IMR-90 (cell line): ENCODE measurements around the gene LEP. TPM values are rescaled to one million over a fixed set of nuclear protein-coding genes. Genes with fewer than 3 reads are reported as not detected.

Source experiments
- ATAC-seq: fragments of 200-7000 bp; cut with Tn5 transposase; 2 replicates; pipeline ENCODE4 v1.9.1; 2020; ENCODE audit warnings: low read depth, mild to moderate bottlenecking, moderate library complexity
- BruUV-seq: library from RNA; stranded (reverse); fragments of 400-500 nt; replicated peaks from 2 replicates; lab custom pipeline; 2021; lab: Mats Ljungman, UMichigan
- CTCF ChIA-PET: fragments of 300-600 bp; formaldehyde crosslinking; extraction: SDS; loops from one replicate; lab custom pipeline; 2021; ENCODE audit warnings: antibody characterized with exemption; lab: Yijun Ruan, JAX
- POLR2A ChIA-PET: fragments of 300-600 bp; sonication (Branson Sonifier 250); formaldehyde crosslinking; loops from one replicate; lab custom pipeline; 2022; ENCODE audit warnings: antibody characterized with exemption; ENCODE audit not compliant: unreplicated experiment; lab: Charles Lee
- DNase-seq: peaks from one replicate; pipeline ENCODE4 v3.0.0; 2013
- H2AFZ ChIP-seq: replicated peaks from 2 replicates; pipeline ENCODE3; 2013; ENCODE audit warnings: low read length, mild to moderate bottlenecking; ENCODE audit not compliant: poor library complexity
- H2AK5ac ChIP-seq: 2 replicates; pipeline ENCODE4 v1.6.1; 2013; ENCODE audit warnings: low read depth, low read length, inconsistent platforms
- H2AK9ac ChIP-seq: replicated peaks from 2 replicates; pipeline ENCODE3; 2013; ENCODE audit warnings: mild to moderate bottlenecking, low read depth, low read length, moderate library complexity; ENCODE audit not compliant: poor library complexity
- H2BK120ac ChIP-seq: 2 replicates; pipeline ENCODE4 v1.6.1; 2013; ENCODE audit warnings: low read depth, low read length, inconsistent platforms
- H2BK15ac ChIP-seq: 3 replicates; pipeline ENCODE4 v1.6.1; 2013; ENCODE audit warnings: low read depth, low read length, inconsistent platforms
- H2BK20ac ChIP-seq: 2 replicates; pipeline ENCODE4 v1.6.1; 2013; ENCODE audit warnings: low read depth, mild to moderate bottlenecking, inconsistent platforms, low read length, moderate library complexity
- H2BK5ac ChIP-seq: 2 replicates; pipeline ENCODE4 v1.6.1; 2013; ENCODE audit warnings: mild to moderate bottlenecking, low read depth, low read length, inconsistent platforms; ENCODE audit not compliant: poor library complexity, severe bottlenecking
- H3K14ac ChIP-seq: replicated peaks from 2 replicates; pipeline ENCODE4 v1.6.1; 2013; ENCODE audit warnings: low read depth, low read length, inconsistent platforms
- H3K18ac ChIP-seq: 2 replicates; pipeline ENCODE4 v1.6.1; 2013; ENCODE audit warnings: low read depth, low read length, control low read depth
- H3K23ac ChIP-seq: 2 replicates; pipeline ENCODE4 v1.6.1; 2013; ENCODE audit warnings: low read depth, low read length, inconsistent platforms
- H3K27ac ChIP-seq: 2 replicates; pipeline ENCODE4 v1.5.1; 2013; ENCODE audit warnings: mild to moderate bottlenecking, control low read depth, low read length; ENCODE audit not compliant: insufficient read depth
- H3K27me3 ChIP-seq: 2 replicates; pipeline ENCODE4 v1.6.1; 2013; ENCODE audit warnings: low read length; ENCODE audit not compliant: control insufficient read depth, insufficient read depth
- H3K36me3 ChIP-seq: 2 replicates; pipeline ENCODE4 v1.6.1; 2013; ENCODE audit warnings: low read length, mixed read lengths; ENCODE audit not compliant: control insufficient read depth, insufficient read depth
- H3K4ac ChIP-seq: 2 replicates; pipeline ENCODE4 v1.6.1; 2013; ENCODE audit warnings: low read depth, low read length, inconsistent platforms
- H3K4me1 ChIP-seq: 2 replicates; pipeline ENCODE4 v1.6.1; 2013; ENCODE audit warnings: low read length, mixed read lengths; ENCODE audit not compliant: control insufficient read depth, insufficient read depth
- H3K4me2 ChIP-seq: 2 replicates; pipeline ENCODE4 v1.6.1; 2013; ENCODE audit warnings: low read depth, mild to moderate bottlenecking, control low read depth, low read length, moderate library complexity
- H3K4me3 ChIP-seq: 2 replicates; pipeline ENCODE4 v1.5.1; 2013; ENCODE audit warnings: low read depth, mild to moderate bottlenecking, control low read depth, low read length, moderate library complexity; ENCODE audit not compliant: insufficient read depth
- H3K56ac ChIP-seq: 2 replicates; pipeline ENCODE4 v1.6.1; 2013; ENCODE audit warnings: low read length, inconsistent platforms; ENCODE audit not compliant: insufficient read depth; ENCODE audit errors: extremely low read depth
- H3K79me1 ChIP-seq, 2 experiments: 2 replicates each; pipeline ENCODE4 v1.6.1; 2013; ENCODE audit warnings: low read length in 2 of 2, inconsistent platforms in 1 of 2, low read depth in 1 of 2
- H3K9ac ChIP-seq: 2 replicates; pipeline ENCODE4 v1.6.1; 2013; ENCODE audit warnings: low read depth, low read length, control low read depth
- H3K9me1 ChIP-seq: 2 replicates; pipeline ENCODE4 v1.6.1; 2013; ENCODE audit warnings: low read length, inconsistent platforms; ENCODE audit not compliant: insufficient read depth
- H3K9me3 ChIP-seq: 2 replicates; pipeline ENCODE4 v1.6.1; 2013; ENCODE audit warnings: low read length; ENCODE audit not compliant: control insufficient read depth, insufficient read depth
- H4K20me1 ChIP-seq: 2 replicates; pipeline ENCODE4 v1.6.1; 2013; ENCODE audit warnings: low read length, inconsistent platforms; ENCODE audit not compliant: insufficient read depth
- H4K5ac ChIP-seq: 2 replicates; pipeline ENCODE4 v1.6.1; 2013; ENCODE audit warnings: mild to moderate bottlenecking, low read depth, low read length, control low read depth
- H4K8ac ChIP-seq, 2 experiments: 2 replicates each; pipeline ENCODE4 v1.6.1; 2013; ENCODE audit warnings: low read depth in 2 of 2, low read length in 2 of 2, control low read depth in 1 of 2, inconsistent platforms in 1 of 2
- H4K91ac ChIP-seq: 2 replicates; pipeline ENCODE4 v1.6.1; 2013; ENCODE audit warnings: low read depth, low read length, inconsistent platforms; ENCODE audit not compliant: insufficient read depth
- BHLHE40 ChIP-seq: fragments of 150-350 bp; IDR thresholded peaks from 2 replicates; pipeline ENCODE4 v1.6.1; 2016; ENCODE audit warnings: mild to moderate bottlenecking, low read depth, low read length
- CEBPB ChIP-seq: IDR thresholded peaks from 2 replicates; pipeline ENCODE4 v1.6.1; 2012; ENCODE audit warnings: low read depth, low read length, improper control_type of control experiment
- CHD1 ChIP-seq: IDR thresholded peaks from 2 replicates; pipeline ENCODE4 v1.6.1; 2012; ENCODE audit warnings: low read depth, low read length, improper control_type of control experiment
- FOS ChIP-seq: fragments of 150-350 bp; IDR thresholded peaks from 2 replicates; pipeline ENCODE4 v1.6.1; 2016; ENCODE audit warnings: low read depth, low read length
- MAFK ChIP-seq: IDR thresholded peaks from 2 replicates; pipeline ENCODE4 v1.6.1; 2012; ENCODE audit warnings: low read depth, low read length, improper control_type of control experiment
- MAZ ChIP-seq: IDR thresholded peaks from 2 replicates; pipeline ENCODE4 v1.6.1; 2012; ENCODE audit warnings: low read depth, mild to moderate bottlenecking, low read length, improper control_type of control experiment, moderate library complexity, borderline replicate concordance
- MXI1 ChIP-seq: IDR thresholded peaks from 2 replicates; pipeline ENCODE4 v1.6.1; 2012; ENCODE audit warnings: low read depth, mild to moderate bottlenecking, low read length, moderate library complexity, borderline replicate concordance
- NFE2L2 ChIP-seq: fragments of 150-350 bp; IDR thresholded peaks from 2 replicates; pipeline ENCODE4 v1.6.1; 2016; ENCODE audit warnings: low read depth, mild to moderate bottlenecking, low read length
- POLR2A ChIP-seq: IDR thresholded peaks from 2 replicates; pipeline ENCODE4 v1.6.1; 2012; ENCODE audit warnings: mild to moderate bottlenecking, low read depth, low read length
- RAD21 ChIP-seq: IDR thresholded peaks from 2 replicates; pipeline ENCODE4 v1.6.1; 2012; ENCODE audit warnings: low read length, improper control_type of control experiment
- RCOR1 ChIP-seq: IDR thresholded peaks from 2 replicates; pipeline ENCODE4 v1.6.1; 2012; ENCODE audit warnings: mild to moderate bottlenecking, low read length, improper control_type of control experiment; ENCODE audit not compliant: insufficient replicate concordance
- RFX5 ChIP-seq: IDR thresholded peaks from 2 replicates; pipeline ENCODE4 v1.8.0; 2012; ENCODE audit warnings: low read depth, mild to moderate bottlenecking, low read length, moderate library complexity
- SMC3 ChIP-seq: fragments of 150-350 bp; IDR thresholded peaks from 2 replicates; pipeline ENCODE4 v1.6.1; 2016; ENCODE audit warnings: low read depth, mild to moderate bottlenecking, antibody characterized with exemption, low read length, moderate library complexity
- WGBS, 2 experiments: methylation state at CpG; one replicate each; pipeline versions ENCODE4 v1.1.5 to v1.1.7; 2013; ENCODE audit warnings: missing lambda C conversion rate in 2 of 2; ENCODE audit not compliant: insufficient read length in 1 of 2; ENCODE audit errors: extremely low coverage in 2 of 2; 5-methylcytosine and 5-hydroxymethylcytosine counted together
- dilution Hi-C: fragments of 300-500 bp; cut with HindIII; formaldehyde crosslinking; loops from one replicate; pipeline ENCODE4 v1.14.3; 2018; ENCODE audit warnings: low sequenced_read_pairs; ENCODE audit not compliant: unreplicated experiment
- in situ Hi-C: fragments of 300-500 bp; cut with MboI; formaldehyde crosslinking; loops from 3 replicates; pipeline ENCODE4 v1.14.3; 2019; ENCODE audit warnings: low sequenced_read_pairs, inconsistent platforms, mixed read lengths
- intact Hi-C: fragments of 100-400 bp; cut with micrococcal nuclease; formaldehyde crosslinking; loops from 2 replicates; pipeline ENCODE4 v1.10.0; 2022
- polyA plus RNA-seq, 3 experiments: library from polyadenylated mRNA; depleted of rRNA; stranded (reverse); fragments of >200 nt; gene quantifications; 2 replicates each; pipeline ENCODE4 v1.2.3, GENCODE V29; 2012; ENCODE audit warnings: low replicate concordance in 1 of 3
- total RNA-seq: library from RNA; depleted of rRNA; stranded (reverse); fragments of >200 nt; gene quantifications from 2 replicates; pipeline ENCODE4 v1.2.3, GENCODE V29; 2012
- TF ChIP-seq, protein P1 (sequence below): fragments of 150-350 bp; IDR thresholded peaks from 2 replicates; pipeline ENCODE4 v1.6.1; 2016; ENCODE audit warnings: low read depth, mild to moderate bottlenecking, low read length, moderate library complexity, borderline replicate concordance
- TF ChIP-seq, protein P2 (sequence below): conservative IDR thresholded peaks from 2 replicates; pipeline ENCODE4 v1.5.1; 2012; ENCODE audit warnings: mild to moderate bottlenecking, low read depth, low read length, improper control_type of control experiment

Gene LEP
- total and polyA plus RNA-seq, 2 of the 4 experiments (the other 2 are of a cell fraction), result not detected

DNA sequence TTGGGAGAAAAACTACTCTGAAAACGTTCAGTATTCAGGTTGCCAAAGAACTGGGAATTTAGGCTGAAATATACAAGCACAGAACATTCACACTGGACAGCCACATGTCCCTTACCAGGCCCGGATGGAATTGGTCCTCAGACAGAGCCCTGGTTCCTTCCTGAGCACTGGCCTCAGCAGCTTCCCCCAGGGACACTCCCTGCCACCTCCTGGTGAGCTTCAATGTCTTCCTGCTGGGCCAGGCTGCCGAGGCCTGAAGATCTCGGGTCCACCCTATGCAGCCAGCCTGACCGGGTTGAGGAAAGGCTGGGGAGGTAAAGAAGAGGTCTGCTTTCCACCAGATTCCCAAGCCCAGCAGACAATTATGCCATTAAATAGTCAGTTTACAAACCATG, 24.8 kb downstream of the LEP start:
- Histone ChIP-seq H3K56ac (no peak overlapping the region), H3K27me3 (peaks cover 30% of the 10 kb centered on the region), H3K9me1 (peaks cover 3% of the 10 kb centered on the region; the same call in 1 of the 2 replicates), H2BK120ac (no peak overlapping the region), H2BK20ac (no peak overlapping the region), H3K14ac (no peak overlapping the region), H3K18ac (no peak overlapping the region), H4K8ac (no peak overlapping the region), H3K9me3 (no peaks in the 10 kb centered on the region), H4K91ac (no peak overlapping the region), H3K79me1 (no peaks in the 10 kb centered on the region), H2AK9ac (no peak overlapping the region), H3K27ac (no peak overlapping the region), H3K4me2 (no peak overlapping the region), H3K4me1 (peaks cover 10% of the 10 kb centered on the region), H4K20me1 (no peaks in the 10 kb centered on the region), H2AK5ac (no peak overlapping the region), H2BK5ac (no peak overlapping the region), H4K5ac (no peak overlapping the region), H3K23ac (no peak overlapping the region), H3K4ac (no peak overlapping the region), H2AFZ (no peak overlapping the region), H3K4me3 (no peak overlapping the region), H2BK15ac (no peak overlapping the region), H3K36me3 (no peaks in the 10 kb centered on the region), H3K9ac (no peak overlapping the region)
- BruUV-seq, result no TSS peak
- no CpG with 5 or more reads among the region's 5 CpGs for WGBS, 2 experiments
- intact Hi-C loops (no loop called here), in situ Hi-C loops (no loop called here), dilution Hi-C loops (no loop called here)
- no peak for ATAC-seq
- DNase-seq, result no peak
- POLR2A ChIA-PET, result no interaction called here
- CTCF ChIA-PET, result interaction anchor here (0.6 kb wide), 1 partner anchor 11 kb away, joined by 4 read pairs; no protein-coding TSS in a partner anchor
- TF ChIP-seq, protein P1, sequence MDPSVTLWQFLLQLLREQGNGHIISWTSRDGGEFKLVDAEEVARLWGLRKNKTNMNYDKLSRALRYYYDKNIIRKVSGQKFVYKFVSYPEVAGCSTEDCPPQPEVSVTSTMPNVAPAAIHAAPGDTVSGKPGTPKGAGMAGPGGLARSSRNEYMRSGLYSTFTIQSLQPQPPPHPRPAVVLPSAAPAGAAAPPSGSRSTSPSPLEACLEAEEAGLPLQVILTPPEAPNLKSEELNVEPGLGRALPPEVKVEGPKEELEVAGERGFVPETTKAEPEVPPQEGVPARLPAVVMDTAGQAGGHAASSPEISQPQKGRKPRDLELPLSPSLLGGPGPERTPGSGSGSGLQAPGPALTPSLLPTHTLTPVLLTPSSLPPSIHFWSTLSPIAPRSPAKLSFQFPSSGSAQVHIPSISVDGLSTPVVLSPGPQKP, result no peak
- TF ChIP-seq RFX5 (no peak), POLR2A (no peak), RCOR1 (no peak), FOS (no peak), NFE2L2 (no peak), BHLHE40 (no peak), CEBPB (no peak), MAFK (no peak), SMC3 (no peak), MAZ (no peak), MXI1 (no peak), CHD1 (no peak), RAD21 (no peak)
- TF ChIP-seq, protein P2, sequence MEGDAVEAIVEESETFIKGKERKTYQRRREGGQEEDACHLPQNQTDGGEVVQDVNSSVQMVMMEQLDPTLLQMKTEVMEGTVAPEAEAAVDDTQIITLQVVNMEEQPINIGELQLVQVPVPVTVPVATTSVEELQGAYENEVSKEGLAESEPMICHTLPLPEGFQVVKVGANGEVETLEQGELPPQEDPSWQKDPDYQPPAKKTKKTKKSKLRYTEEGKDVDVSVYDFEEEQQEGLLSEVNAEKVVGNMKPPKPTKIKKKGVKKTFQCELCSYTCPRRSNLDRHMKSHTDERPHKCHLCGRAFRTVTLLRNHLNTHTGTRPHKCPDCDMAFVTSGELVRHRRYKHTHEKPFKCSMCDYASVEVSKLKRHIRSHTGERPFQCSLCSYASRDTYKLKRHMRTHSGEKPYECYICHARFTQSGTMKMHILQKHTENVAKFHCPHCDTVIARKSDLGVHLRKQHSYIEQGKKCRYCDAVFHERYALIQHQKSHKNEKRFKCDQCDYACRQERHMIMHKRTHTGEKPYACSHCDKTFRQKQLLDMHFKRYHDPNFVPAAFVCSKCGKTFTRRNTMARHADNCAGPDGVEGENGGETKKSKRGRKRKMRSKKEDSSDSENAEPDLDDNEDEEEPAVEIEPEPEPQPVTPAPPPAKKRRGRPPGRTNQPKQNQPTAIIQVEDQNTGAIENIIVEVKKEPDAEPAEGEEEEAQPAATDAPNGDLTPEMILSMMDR, result no peak
